Muscle layer of duodenum (tissue), 2 donors: ENCODE measurements around the gene ASIC5.
A peak's percentile ranks its signal among the peaks of the same experiment; 100 is the strongest.

ENCODE experiments used
- H3K27ac ChIP-seq: one replicate; pipeline ENCODE4 v1.7.0; 2013; ENCODE audit warnings: mild to moderate bottlenecking, low read length
- H3K27me3 ChIP-seq: one replicate; pipeline ENCODE4 v1.7.0; 2013; ENCODE audit warnings: low read depth, mild to moderate bottlenecking, control low read depth, low read length
- H3K36me3 ChIP-seq, 2 donors: one replicate each; pipeline ENCODE4 v1.7.0; 2013; ENCODE audit warnings: low read length in 2 of 2, control low read depth in 1 of 2, mild to moderate bottlenecking in 1 of 2; ENCODE audit not compliant: insufficient read depth in 2 of 2, control insufficient read depth in 1 of 2
- H3K4me1 ChIP-seq, 2 donors: one replicate each; pipeline ENCODE4 v1.7.0; 2013; ENCODE audit warnings: low read length in 2 of 2, mild to moderate bottlenecking in 2 of 2, control low read depth in 1 of 2, moderate library complexity in 1 of 2; ENCODE audit not compliant: insufficient read depth in 2 of 2, control insufficient read depth in 1 of 2
- H3K4me3 ChIP-seq, 2 donors: one replicate each; pipeline ENCODE4 v1.7.0; 2013; ENCODE audit warnings: low read length in 2 of 2, low read depth in 1 of 2, mild to moderate bottlenecking in 1 of 2
- H3K9me3 ChIP-seq, 2 donors: one replicate each; pipeline ENCODE4 v1.7.0; 2013; ENCODE audit warnings: low read length in 2 of 2, control low read depth in 1 of 2, mild to moderate bottlenecking in 1 of 2; ENCODE audit not compliant: control insufficient read depth in 1 of 2
- donor health status: healthy.

The ASIC5 gene

DNA sequence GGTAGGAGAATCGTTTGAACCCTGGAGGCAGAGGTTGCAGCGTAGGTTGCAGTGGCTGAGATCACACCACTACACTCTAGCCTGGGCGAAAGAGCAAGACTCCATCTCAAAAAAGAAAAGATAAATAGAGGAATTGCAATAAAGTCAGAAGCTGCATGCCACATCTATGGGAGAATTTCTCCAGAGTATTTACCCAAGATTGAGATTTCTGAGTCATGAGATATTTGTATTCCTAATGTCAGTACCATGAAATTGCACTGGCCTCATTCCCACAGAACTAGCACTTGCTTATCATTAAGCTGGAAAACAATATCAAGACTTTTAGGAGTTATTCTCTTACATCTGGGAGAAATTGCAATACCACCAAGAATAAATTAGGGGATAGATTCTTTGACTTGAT is 37.4 kb downstream of the ASIC5 start:
- H3K27ac ChIP-seq = no peak overlapping the region

DNA sequence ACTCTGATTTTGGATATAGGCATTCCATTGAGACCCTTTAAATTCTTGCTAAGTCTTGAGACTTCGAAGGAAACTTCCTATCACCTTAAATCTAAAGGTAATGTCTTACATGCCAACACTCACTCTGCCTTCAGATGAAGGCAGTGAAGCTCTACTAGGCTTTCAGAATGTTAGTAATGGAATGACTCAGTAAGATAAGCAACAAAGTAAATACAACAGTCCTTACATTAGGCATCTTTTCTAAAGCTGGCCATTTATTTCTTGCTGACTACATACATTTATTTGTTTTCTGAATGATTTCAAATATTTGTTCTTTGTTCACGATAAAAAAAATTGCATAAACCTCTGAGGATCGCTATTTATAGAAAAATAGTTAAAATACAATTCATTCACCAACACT is 43.5 kb downstream of the ASIC5 start:
- Histone ChIP-seq H3K36me3 (no peaks in the 10 kb centered on the region), H3K4me1 (no peaks in the 10 kb centered on the region), H3K9me3 (no peaks in the 10 kb centered on the region), H3K27ac (no peak overlapping the region), H3K27me3 (no peaks in the 10 kb centered on the region), H3K4me3 (no peak overlapping the region)

More for the DNA sequence above, 37.4 kb downstream of the ASIC5 start:
- Histone ChIP-seq H3K36me3 (no peaks in the 10 kb centered on the region), H3K9me3 (no peaks in the 10 kb centered on the region), H3K4me3 (no peak overlapping the region), H3K27me3 (no peaks in the 10 kb centered on the region), H3K4me1 (no peaks in the 10 kb centered on the region)

DNA sequence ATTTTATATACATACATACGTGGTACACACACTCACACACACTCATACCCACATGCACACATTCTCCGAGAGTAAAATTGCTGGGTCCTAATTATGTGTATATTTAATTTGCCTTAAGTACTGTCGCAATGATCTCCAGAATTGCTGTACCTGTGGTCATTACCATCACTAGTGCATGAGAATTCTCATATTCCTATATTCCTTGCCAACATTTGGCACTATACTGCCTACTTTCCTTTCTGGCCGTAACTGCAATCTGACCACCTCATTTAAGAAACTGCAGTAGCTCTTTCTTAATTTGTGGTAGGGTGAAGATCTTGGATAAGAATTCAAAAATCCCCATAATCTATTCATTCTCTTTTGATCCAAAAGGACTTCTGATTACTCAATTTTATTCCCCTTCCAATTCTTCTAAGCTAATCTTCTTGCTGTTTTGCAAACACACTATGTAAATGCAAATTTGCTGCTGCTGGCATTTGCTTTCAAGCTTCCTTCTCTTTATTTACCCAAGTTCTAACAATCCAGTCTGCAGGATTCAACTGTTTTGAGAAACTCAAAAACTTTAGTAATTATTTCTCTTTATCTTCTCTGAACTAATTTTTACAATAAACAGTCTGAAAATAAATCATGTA is 45.1 kb downstream of the ASIC5 start:
- Histone ChIP-seq H3K27ac (no peak overlapping the region), H3K9me3 (no peaks in the 10 kb centered on the region), H3K4me3 (no peak overlapping the region), H3K27me3 (no peaks in the 10 kb centered on the region), H3K4me1 (no peaks in the 10 kb centered on the region), H3K36me3 (no peaks in the 10 kb centered on the region)

DNA sequence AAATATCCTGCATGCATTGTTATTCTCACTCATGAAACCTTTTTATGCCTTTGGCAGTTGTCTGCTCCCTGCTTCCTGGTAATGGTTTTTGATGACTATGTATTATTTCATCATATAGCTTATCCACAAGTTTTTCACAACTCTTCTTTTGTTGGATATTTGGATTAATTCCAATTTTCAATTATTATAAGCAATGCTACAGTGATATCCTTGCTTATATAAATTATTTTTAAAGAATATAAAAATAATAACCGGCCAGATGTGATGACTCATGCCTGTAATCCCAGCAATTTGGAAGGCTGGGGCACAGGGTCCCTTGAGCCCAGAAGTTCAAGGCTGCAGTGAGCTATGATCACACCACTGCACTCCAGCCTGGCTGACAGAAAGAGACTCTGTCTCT is 47.0 kb downstream of the ASIC5 start:
- Histone ChIP-seq H3K4me3 (no peak overlapping the region), H3K36me3 (no peaks in the 10 kb centered on the region), H3K4me1 (no peaks in the 10 kb centered on the region), H3K9me3 (no peaks in the 10 kb centered on the region), H3K27me3 (no peaks in the 10 kb centered on the region), H3K27ac (no peak overlapping the region)

DNA sequence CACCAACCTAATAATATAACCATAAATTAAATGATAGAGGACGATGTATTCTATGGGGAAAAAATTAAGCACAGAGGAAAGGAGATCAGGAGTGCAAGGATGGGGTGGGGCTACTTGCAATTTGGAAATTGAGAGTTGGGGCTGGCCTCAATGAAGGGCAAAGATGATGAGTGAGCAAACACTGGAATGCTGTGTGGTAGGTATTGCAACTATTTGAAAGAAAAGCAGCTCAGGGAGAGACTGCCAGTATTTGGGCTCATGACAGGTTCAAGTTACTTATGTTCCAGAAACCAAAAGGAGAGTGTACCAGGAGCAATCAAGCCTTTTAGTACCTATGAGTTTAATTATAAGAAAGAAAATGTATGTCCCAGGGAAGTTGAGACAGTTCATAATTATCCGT is 47.4 kb downstream of the ASIC5 start:
- Histone ChIP-seq H3K27me3 (no peaks in the 10 kb centered on the region), H3K4me3 (no peak overlapping the region)

DNA sequence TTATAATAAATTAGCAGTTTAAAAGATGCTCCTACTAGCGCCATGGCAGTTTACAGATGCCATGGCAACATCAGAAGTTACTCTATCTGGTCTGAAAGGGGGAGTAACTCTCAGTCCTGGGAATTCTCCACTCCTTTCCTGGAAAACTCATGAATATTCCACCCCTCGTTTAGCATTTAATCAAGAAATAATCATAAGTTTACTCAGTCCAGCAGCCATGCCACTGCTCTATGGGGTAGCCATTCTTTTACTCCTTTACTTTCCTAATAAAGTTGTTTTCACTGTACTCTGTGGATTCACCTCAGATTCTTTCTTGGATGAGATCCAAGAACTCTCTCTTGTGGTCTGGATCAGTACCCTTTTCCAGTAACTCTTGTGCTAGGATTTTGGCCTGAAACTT is 55.0 kb downstream of the ASIC5 start:
- H3K27ac ChIP-seq = no peak overlapping the region
- H3K36me3 ChIP-seq = no peaks in the 10 kb centered on the region
- no peak overlapping the region for H3K4me3 ChIP-seq
- no peaks in the 10 kb centered on the region for H3K4me1 ChIP-seq
- H3K27me3 ChIP-seq = no peaks in the 10 kb centered on the region
- no peaks in the 10 kb centered on the region for H3K9me3 ChIP-seq

More for the DNA sequence above, 47.4 kb downstream of the ASIC5 start:
- H3K36me3 ChIP-seq = no peaks in the 10 kb centered on the region
- H3K27ac ChIP-seq = no peak overlapping the region
- no peaks in the 10 kb centered on the region for H3K9me3 ChIP-seq
- no peaks in the 10 kb centered on the region for H3K4me1 ChIP-seq

DNA sequence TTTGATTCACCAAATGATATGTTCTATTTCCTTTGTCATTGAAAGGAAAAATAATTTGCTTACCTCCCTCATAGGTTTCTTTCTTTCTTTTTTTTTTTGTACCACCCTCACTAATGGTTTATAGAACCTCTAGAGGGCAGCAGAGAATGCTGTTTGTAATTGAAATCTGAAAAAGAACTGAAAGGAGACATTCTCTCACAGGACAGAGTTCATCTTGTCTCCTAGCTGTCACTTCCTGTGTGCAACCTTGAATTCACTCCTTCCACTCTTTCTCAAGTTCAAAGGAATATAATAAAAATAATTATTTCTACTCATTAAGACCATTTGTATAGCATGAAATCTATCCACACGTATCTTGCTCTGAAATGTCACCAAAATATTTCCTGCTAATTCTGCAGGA is 56.2 kb downstream of the ASIC5 start:
- Histone ChIP-seq H3K4me3 (no peak overlapping the region), H3K27ac (no peak overlapping the region)

DNA sequence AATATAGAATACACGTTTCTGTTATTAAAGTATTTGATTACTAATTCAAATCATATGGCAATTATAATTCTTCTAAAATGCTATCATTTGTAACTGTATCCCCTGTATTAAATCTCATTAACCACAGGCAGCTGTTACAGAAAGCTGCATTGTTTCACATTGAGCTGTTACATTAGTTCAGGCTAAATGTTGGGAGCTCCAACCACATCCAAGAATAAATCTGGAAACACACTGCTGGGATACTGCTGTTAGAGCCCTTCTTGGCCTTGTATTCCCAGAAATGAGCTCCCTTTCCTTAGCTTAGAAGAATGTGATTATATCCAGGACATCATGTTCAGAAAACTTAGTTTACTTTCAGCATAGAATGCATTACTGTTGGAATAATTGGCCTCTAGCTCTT is 59.1 kb downstream of the ASIC5 start:
- no peaks in the 10 kb centered on the region for H3K27me3 ChIP-seq

More for the DNA sequence above, 56.2 kb downstream of the ASIC5 start:
- H3K36me3 ChIP-seq = peaks cover 0 to 5% of the 10 kb centered on the region in 2 donors
- H3K4me1 ChIP-seq = peaks cover 0 to 4% of the 10 kb centered on the region in 2 donors
- no peaks in the 10 kb centered on the region for H3K27me3 ChIP-seq
- H3K9me3 ChIP-seq = no peaks in the 10 kb centered on the region

DNA sequence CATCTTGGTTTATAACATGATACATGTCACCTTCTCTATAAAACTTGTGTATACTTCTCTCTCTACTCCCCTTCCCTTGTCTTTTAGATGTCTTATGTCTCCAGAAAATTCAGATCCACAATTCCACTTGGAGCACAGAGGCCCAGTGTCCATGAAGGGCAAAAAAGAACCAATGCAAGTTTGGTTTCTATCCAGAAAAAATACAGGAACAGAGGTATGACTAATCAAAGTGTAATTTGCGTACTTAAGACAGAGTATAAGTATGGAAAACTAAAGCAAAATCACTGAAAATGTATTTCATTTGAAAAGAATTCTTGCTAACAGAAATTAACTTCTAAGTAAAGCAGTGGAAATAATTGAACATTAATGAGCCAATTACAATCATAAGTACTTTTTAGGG is 61.1 kb downstream of the ASIC5 start:
- Histone ChIP-seq H3K4me1 (peaks cover 0 to 10% of the 10 kb centered on the region in 2 donors), H3K27ac (peak overlapping the region; percentile 76), H3K27me3 (no peaks in the 10 kb centered on the region), H3K9me3 (no peaks in the 10 kb centered on the region), H3K4me3 (no peak overlapping the region), H3K36me3 (peaks cover 4 to 5% of the 10 kb centered on the region in 2 donors)

More for the DNA sequence above, 59.1 kb downstream of the ASIC5 start:
- peaks cover 0 to 10% of the 10 kb centered on the region in 2 donors for H3K4me1 ChIP-seq
- H3K36me3 ChIP-seq = peaks cover 4 to 5% of the 10 kb centered on the region in 2 donors
- H3K27ac ChIP-seq = peak overlapping the region; percentile 76
- no peaks in the 10 kb centered on the region for H3K9me3 ChIP-seq
- H3K4me3 ChIP-seq = no peak overlapping the region

DNA sequence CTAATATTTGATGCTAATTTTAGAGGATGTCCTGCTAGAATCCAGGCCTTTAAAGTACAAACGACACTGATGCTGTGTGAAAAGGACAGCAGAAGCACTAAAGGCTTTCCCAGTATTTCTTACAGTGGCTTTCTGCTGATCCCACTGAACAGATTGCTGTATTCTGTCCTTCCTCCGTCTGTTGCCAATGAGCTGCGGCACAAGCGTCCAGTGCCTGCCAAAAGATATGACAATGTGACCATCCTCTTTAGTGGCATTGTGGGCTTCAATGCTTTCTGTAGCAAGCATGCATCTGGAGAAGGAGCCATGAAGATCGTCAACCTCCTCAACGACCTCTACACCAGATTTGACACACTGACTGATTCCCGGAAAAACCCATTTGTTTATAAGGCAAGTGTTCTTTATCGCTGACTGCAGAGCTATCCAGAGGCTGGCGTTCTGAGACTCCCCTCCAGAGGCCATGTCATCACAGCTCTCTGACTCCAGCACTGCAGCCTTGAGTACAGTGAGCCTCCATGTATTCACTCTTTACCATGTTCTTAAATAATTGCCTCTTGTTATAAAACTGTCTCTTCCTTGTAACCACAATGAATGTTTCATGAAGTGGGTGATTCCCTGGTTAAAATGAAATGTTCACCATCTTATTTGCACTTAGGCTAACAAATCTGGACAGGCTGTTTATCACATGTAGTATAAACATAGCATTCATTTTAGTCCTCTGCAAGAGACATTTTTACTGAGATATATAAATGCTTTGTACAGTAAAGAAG is 63.7 kb downstream of the ASIC5 start:
- H3K9me3 ChIP-seq = no peaks in the 10 kb centered on the region
- H3K27ac ChIP-seq = peak overlapping the region; percentile 60
- no peaks in the 10 kb centered on the region for H3K27me3 ChIP-seq
- peaks cover 4 to 5% of the 10 kb centered on the region in 2 donors for H3K36me3 ChIP-seq
- H3K4me1 ChIP-seq = peaks cover 0 to 20% of the 10 kb centered on the region in 2 donors
- H3K4me3 ChIP-seq = no peak overlapping the region

DNA sequence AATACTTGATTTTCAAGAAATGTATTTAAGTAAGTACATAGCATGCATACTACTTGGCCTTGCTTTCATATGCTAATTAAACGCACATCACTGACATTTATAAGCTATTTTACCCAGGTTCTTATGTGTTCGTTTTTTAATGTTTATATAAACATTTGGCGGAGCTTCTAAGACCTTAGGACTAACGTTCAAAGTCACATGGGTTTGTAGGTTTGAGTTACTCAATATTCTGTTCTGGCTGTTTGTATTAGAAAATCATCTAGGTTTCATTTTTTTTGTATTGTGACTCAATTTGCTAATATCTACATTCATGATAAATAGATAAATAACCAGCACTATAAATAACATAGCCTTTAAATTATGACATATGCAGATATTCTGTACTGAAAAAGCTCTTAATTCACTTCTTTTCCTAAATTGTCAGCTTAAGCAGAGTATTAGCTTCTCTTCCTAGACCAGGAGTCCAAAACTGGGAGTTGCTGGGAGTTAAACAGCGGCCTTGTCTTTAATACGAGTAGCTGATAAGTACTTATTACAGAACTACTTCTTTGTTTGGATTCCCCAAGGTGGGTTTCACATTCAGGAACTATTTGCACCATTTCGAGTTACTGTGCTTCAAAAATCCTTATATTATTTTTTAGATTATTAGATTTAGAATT is 65.3 kb downstream of the ASIC5 start:
- Histone ChIP-seq H3K4me1 (peaks cover 0 to 19% of the 10 kb centered on the region in 2 donors), H3K27me3 (no peaks in the 10 kb centered on the region), H3K36me3 (peaks cover 3 to 4% of the 10 kb centered on the region in 2 donors), H3K9me3 (no peaks in the 10 kb centered on the region), H3K4me3 (no peak overlapping the region), H3K27ac (no peak overlapping the region)
